PC-3 (cell line): ENCODE measurements around the gene ULBP1.

Experiments used
- EZH2 ChIP-seq: fragments of 300-600 bp; sonication (generic); IDR thresholded peaks from one replicate; pipeline ENCODE4 v1.6.1; 2017; ENCODE audit warnings: antibody characterized with exemption, mild to moderate bottlenecking, low read length; ENCODE audit not compliant: unreplicated experiment
- EZH2phosphoT487 ChIP-seq: fragments of 300-600 bp; sonication (generic); IDR thresholded peaks from 2 replicates; pipeline ENCODE4 v1.6.1; 2018; ENCODE audit warnings: mild to moderate bottlenecking, antibody characterized with exemption, low read length, borderline replicate concordance
- TF ChIP-seq, protein P1 (sequence below): fragments of 300-600 bp; sonication (generic); conservative IDR thresholded peaks from 2 replicates; pipeline ENCODE4 v1.5.1; 2017; ENCODE audit warnings: antibody characterized with exemption, low read depth, mild to moderate bottlenecking, low read length

DNA sequence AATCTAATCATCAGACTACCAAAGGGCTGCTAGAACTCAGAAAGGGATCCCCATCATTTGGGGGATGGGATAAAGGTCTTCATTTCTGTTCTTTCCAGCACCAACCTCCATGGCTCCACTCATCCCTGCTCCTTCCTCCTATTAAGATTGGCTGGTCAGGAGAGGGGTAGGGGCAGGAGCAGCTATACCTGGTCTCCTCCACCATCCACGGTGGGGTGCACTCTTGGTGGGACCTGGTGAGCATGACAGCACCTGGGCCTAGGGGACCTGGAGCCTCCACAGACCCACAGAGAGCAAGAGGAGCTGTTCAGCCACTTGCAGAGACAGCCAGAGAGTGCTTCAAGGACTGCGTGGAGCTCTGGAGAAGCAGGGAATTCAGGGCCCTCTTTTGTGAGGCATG is 28.1 kb upstream of the ULBP1 start:
- TF ChIP-seq, protein P1, sequence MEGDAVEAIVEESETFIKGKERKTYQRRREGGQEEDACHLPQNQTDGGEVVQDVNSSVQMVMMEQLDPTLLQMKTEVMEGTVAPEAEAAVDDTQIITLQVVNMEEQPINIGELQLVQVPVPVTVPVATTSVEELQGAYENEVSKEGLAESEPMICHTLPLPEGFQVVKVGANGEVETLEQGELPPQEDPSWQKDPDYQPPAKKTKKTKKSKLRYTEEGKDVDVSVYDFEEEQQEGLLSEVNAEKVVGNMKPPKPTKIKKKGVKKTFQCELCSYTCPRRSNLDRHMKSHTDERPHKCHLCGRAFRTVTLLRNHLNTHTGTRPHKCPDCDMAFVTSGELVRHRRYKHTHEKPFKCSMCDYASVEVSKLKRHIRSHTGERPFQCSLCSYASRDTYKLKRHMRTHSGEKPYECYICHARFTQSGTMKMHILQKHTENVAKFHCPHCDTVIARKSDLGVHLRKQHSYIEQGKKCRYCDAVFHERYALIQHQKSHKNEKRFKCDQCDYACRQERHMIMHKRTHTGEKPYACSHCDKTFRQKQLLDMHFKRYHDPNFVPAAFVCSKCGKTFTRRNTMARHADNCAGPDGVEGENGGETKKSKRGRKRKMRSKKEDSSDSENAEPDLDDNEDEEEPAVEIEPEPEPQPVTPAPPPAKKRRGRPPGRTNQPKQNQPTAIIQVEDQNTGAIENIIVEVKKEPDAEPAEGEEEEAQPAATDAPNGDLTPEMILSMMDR: no peak
- no peak for TF ChIP-seq EZH2phosphoT487
- no peak for TF ChIP-seq EZH2
